Ascending aorta (tissue), 2 donors: ENCODE measurements around the gene TTLL8. TPM values are rescaled to one million over a fixed set of nuclear protein-coding genes. Genes with fewer than 3 reads are reported as not detected.

Source experiments
- DNase-seq, 2 donors: peaks; one replicate each; pipeline ENCODE4 v3.0.0-alpha.2; 2019; ENCODE audit warnings: low spot score in 2 of 2
- H3K27ac ChIP-seq, 2 donors: fragments of 200-600 bp; sonication (generic); one replicate each; pipeline ENCODE4 v1.5.1; 2016 to 2017; ENCODE audit warnings: mild to moderate bottlenecking in 1 of 2
- H3K27me3 ChIP-seq: fragments of 200-600 bp; sonication (generic); one replicate; pipeline ENCODE4 v1.5.1; 2017
- H3K36me3 ChIP-seq, 2 donors: fragments of 200-600 bp; sonication (generic); one replicate each; pipeline ENCODE4 v1.5.1; 2016
- H3K4me1 ChIP-seq, 2 donors: fragments of 200-600 bp; sonication (generic); one replicate each; pipeline ENCODE4 v1.5.1; 2016 to 2017; ENCODE audit warnings: mild to moderate bottlenecking in 1 of 2
- H3K4me3 ChIP-seq, 2 donors: fragments of 200-600 bp; sonication (generic); one replicate each; pipeline ENCODE4 v1.5.1; 2016 to 2017; ENCODE audit warnings: mild to moderate bottlenecking in 1 of 2
- H3K9me3 ChIP-seq, 2 donors: fragments of 200-600 bp; sonication (generic); one replicate each; pipeline ENCODE4 v1.5.1; 2016
- intact Hi-C: fragments of 100-400 bp; cut with DNase I; formaldehyde crosslinking; loops from one replicate; pipeline ENCODE4 v1.15.1; 2023
- total RNA-seq: library from RNA; depleted of rRNA; stranded (reverse); fragments of >200 nt; gene quantifications from one replicate; pipeline ENCODE4 v1.1.0, GENCODE V29; 2016
- TF ChIP-seq, protein P1 (sequence below), 3 experiments: fragments of 200-600 bp in 2 of 3; fragments of 450-650 bp in 1 of 3; sonication (generic) in 2 of 3; IDR thresholded peaks; one replicate each; pipeline ENCODE4 v1.5.1; 2016 to 2019; ENCODE audit warnings: antibody characterized with exemption in 3 of 3, mild to moderate bottlenecking in 1 of 3, moderate library complexity in 1 of 3

TTLL8 gene
- total RNA-seq, 1 donor from 2014 or later: not detected

DNA sequence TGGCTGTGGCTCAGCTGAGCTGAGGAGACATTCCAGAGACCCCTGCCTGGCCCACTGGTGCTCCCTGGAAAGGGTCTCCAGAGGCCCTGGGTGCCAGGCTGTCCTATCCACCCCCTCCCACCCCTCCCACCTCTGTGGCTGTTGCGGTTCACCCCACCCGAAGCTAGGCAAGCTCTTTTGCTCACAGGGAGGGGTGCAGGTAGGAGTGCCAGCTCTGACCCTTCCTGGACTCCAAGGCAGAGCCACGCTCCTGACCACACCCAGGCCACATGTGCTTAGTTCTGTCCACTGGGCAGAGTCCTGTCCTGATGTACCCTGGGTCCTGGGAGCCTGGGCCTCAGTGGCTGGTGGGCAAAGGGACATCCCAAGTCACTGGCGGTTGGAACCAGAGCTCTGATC lies 62.0 kb downstream of the TTLL8 start:
- TF ChIP-seq, protein P1, sequence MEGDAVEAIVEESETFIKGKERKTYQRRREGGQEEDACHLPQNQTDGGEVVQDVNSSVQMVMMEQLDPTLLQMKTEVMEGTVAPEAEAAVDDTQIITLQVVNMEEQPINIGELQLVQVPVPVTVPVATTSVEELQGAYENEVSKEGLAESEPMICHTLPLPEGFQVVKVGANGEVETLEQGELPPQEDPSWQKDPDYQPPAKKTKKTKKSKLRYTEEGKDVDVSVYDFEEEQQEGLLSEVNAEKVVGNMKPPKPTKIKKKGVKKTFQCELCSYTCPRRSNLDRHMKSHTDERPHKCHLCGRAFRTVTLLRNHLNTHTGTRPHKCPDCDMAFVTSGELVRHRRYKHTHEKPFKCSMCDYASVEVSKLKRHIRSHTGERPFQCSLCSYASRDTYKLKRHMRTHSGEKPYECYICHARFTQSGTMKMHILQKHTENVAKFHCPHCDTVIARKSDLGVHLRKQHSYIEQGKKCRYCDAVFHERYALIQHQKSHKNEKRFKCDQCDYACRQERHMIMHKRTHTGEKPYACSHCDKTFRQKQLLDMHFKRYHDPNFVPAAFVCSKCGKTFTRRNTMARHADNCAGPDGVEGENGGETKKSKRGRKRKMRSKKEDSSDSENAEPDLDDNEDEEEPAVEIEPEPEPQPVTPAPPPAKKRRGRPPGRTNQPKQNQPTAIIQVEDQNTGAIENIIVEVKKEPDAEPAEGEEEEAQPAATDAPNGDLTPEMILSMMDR (IDR thresholded peaks at IDR 0.05): no peak
- Histone ChIP-seq H3K4me3 (no peak overlapping the region), H3K4me1 (no peaks in the 10 kb centered on the region), H3K27ac (no peak overlapping the region), H3K27me3 (no peaks in the 10 kb centered on the region), H3K9me3 (peaks cover 5 to 6% of the 10 kb centered on the region in 2 donors), H3K36me3 (no peaks in the 10 kb centered on the region)
- intact Hi-C loops: no loop called here
- no peak for DNase-seq

DNA sequence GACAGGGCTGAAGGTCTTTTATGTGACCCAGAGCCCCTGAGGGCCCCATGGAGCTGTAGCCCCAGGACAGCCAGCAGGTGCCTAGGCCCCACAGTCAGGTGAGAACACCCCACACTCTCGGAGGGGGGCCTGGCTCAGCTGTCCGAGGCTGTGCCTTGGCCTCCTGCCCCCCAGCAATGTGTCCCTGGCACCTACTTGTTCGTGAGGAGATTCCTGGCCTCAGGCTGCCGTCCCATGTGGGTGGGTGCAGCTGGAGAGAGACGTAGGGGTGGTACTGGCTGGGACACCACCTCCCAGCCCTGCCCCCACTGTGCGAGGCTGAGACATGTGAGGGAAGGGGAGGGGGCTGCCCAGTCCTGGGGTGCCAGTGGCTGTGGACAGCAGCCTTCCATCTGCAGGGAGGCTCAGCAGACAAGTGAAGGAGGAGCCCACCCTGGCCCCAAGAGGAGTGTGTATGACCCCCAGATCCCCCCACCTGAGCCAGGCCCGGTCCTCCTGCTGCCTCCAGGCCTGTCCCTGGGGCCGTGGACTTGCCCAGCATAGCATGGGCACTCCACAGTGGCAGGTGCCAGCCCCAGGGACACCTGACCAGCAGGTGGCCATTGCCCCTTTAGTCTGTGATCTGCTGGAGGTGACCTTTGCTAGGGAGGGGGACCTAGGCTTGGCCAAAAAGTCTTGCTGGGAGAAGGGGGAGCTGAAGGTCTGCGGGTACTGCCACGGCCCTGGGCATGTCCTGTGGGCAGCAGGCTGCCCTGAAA lies 62.6 kb downstream of the TTLL8 start:
- intact Hi-C loops: no loop called here
- Histone ChIP-seq H3K27ac (no peak overlapping the region), H3K4me3 (no peak overlapping the region), H3K27me3 (no peaks in the 10 kb centered on the region), H3K36me3 (no peaks in the 10 kb centered on the region), H3K4me1 (no peaks in the 10 kb centered on the region), H3K9me3 (peaks cover 8 to 12% of the 10 kb centered on the region in 2 donors)
- TF ChIP-seq, protein P1 (IDR thresholded peaks at IDR 0.05): no peak
- no peak for DNase-seq

DNA sequence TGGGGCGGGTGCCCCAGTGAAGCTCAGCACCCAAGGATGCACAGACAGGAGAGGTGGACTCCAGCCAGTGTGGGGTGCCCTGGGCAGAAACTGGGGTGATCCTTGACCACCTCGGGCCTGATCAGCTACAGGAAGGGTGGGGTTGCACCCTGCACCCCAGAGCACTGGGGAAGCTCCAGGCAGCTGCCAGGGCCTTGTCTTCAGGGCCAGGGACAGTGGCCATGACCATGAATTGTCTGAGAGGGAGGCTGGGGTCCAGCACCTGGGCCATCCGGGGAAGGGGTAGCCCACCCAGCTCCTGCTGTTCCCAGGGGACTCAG lies 63.1 kb downstream of the TTLL8 start:
- no peaks in the 10 kb centered on the region for H3K4me1 ChIP-seq
- H3K9me3 ChIP-seq: peaks cover 8 to 15% of the 10 kb centered on the region in 2 donors
- DNase-seq: peak in 1 of 2 donors; percentile 55
- no peaks in the 10 kb centered on the region for H3K27me3 ChIP-seq
- TF ChIP-seq, protein P1 (IDR thresholded peaks at IDR 0.05): no peak
- H3K4me3 ChIP-seq: no peak overlapping the region
- H3K36me3 ChIP-seq: no peaks in the 10 kb centered on the region
- H3K27ac ChIP-seq: no peak overlapping the region
- intact Hi-C loops: no loop called here

DNA sequence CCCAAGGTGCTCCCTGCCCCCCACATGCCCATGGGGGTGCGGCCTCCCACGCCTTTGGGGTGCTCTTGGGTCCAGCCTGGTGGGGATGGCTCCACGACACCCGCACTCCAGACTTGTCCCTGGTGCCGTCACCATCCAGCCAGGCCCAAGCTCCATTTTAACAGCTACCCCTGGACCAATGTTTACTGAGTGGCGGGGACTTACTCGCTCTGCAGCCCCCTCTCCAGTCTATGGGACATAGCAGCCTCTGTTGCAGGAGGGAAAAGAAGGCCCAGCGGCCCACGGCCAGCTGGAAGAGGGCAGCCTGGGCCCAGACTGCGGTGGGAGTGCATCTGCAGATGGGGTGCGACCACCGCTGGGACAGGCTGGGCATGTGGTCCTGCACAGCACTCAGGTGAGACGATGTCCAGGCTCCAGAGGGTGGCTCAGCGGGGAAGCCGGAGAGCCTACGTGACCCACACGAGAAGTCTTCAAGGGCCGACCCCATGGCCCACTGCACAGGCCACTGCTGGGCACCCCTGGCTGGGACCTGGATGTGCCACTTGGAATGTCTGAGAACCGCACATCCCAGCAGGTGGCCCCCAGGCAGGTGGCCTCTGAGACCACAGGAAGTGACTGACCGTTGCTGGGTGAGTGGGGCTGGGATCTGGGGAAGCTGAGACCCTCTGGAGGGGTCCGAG lies 63.6 kb downstream of the TTLL8 start:
- DNase-seq: peak in 1 of 2 donors; percentile 61
- TF ChIP-seq, protein P1 (IDR thresholded peaks at IDR 0.05): no peak
- intact Hi-C loops: no loop called here

DNA sequence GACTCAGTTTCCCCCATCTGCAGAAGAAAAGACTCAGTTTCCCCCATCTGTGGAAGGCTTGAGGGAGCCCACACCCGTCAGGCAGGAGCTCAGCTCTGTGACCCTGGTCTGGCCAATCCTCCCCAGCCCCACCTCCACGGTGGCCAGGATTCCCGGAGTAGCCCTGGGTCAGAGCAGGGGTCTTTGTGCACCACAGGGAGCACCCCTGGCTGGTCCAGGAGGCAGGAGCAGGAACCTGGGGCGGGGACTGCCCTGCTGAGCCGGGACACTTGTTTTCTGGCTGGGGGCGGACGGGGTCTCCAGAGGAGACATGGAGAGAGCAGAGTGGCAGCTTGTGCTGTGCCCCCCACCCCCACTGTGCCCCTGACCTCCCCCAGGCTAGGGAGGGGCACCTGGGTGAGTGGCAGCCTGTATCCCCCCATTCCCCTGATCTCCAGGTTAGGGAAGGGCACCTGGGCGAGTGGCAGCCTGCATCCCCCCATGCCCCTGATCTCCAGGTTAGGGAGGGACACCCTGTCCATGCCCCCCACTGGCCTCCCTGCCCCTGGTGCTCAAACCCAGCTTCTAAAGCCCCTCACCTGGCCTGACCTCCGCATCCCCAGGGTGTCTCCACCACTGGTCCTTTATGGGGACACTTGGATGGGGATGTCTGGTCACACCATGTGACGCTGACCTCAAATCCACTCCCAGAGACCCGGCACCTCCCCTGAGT lies 64.3 kb downstream of the TTLL8 start:
- Histone ChIP-seq H3K4me3 (no peak overlapping the region), H3K27me3 (no peaks in the 10 kb centered on the region), H3K9me3 (peaks cover 8 to 15% of the 10 kb centered on the region in 2 donors), H3K4me1 (no peaks in the 10 kb centered on the region), H3K27ac (no peak overlapping the region), H3K36me3 (no peaks in the 10 kb centered on the region)
- intact Hi-C loops: loop anchor here (1.0 kb wide), 1 partner anchor 64 kb away; no protein-coding TSS in a partner anchor
- DNase-seq: peak in 1 of 2 donors; percentile 53
- TF ChIP-seq, protein P1 (IDR thresholded peaks at IDR 0.05): no peak

More for the DNA sequence above, 63.6 kb downstream of the TTLL8 start:
- no peaks in the 10 kb centered on the region for H3K4me1 ChIP-seq
- no peaks in the 10 kb centered on the region for H3K27me3 ChIP-seq
- no peaks in the 10 kb centered on the region for H3K36me3 ChIP-seq
- peaks cover 8 to 15% of the 10 kb centered on the region in 2 donors for H3K9me3 ChIP-seq
- no peak overlapping the region for H3K4me3 ChIP-seq
- no peak overlapping the region for H3K27ac ChIP-seq
